Astrocyte of the cerebellum (primary cell): Measurements from ENCODE around the gene RIMBP3C.
"Not testable (repeated sequence)": the region's sequence is repeated elsewhere in the genome, so short reads cannot be mapped to it uniquely, and the experiment has no call there.

Source experiments
- DNase-seq: peaks from one replicate; pipeline ENCODE4 v3.0.0-alpha.2; 2011; ENCODE audit warnings: low read depth
- H3K4me3 ChIP-seq: 2 replicates; pipeline ENCODE4 v1.5.1; 2011; ENCODE audit warnings: mild to moderate bottlenecking, low read depth, low read length, moderate library complexity
- in situ Hi-C: cut with HindIII; loops from 2 replicates; pipeline ENCODE4 v1.10.0; 2017; ENCODE audit warnings: low sequenced_read_pairs
- TF ChIP-seq, protein P1 (sequence below): IDR thresholded peaks from 2 replicates; pipeline ENCODE4 v1.5.1; 2012; ENCODE audit warnings: low read length, low read depth, moderate library complexity, mild to moderate bottlenecking; ENCODE audit errors: missing control alignments

RIMBP3C gene

DNA sequence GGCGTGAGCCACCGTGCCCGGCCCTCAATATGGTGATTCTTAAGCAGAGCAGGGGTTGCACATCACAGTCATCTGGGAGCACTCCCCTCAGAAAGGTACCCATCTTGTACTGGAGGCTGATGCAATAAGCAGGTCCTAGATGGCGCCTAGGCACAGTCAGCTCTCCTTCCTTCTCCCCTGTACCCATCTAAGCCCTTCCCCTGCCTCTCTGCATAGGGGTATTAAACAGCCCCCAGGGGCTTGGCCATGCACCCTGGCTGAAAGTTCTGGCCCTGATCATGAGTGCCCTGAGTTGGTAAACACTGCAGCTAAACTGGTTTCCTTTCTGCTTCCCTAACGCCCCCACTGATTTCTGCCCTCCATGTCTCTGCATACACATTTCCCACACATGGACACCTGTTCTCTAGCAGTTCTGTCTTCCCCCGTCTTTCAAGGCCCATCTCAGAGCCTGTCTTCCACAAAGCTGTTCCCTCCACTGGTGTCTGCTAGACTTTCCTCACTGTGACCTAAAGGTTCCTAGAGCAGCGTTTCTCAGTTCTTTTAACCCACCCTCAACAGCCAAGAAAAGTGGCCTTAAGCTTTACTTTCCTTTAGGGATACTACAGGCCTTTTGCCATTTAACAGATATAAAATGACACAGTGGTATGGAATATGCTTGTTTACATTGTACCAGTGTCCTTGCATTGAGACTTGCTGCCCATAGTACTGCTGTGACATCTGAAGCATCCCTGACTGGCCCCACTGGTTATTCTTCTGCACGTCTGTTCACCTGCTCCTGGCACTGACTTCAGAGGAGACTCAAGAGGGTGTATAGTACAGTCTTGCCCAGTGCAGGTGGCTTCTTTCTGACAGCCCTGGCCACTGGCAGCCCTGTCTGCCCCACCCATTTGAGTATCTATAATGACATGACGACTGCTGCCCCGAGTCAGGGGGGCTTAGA lies 31.8 kb upstream of the RIMBP3C start:
- TF ChIP-seq, protein P1, sequence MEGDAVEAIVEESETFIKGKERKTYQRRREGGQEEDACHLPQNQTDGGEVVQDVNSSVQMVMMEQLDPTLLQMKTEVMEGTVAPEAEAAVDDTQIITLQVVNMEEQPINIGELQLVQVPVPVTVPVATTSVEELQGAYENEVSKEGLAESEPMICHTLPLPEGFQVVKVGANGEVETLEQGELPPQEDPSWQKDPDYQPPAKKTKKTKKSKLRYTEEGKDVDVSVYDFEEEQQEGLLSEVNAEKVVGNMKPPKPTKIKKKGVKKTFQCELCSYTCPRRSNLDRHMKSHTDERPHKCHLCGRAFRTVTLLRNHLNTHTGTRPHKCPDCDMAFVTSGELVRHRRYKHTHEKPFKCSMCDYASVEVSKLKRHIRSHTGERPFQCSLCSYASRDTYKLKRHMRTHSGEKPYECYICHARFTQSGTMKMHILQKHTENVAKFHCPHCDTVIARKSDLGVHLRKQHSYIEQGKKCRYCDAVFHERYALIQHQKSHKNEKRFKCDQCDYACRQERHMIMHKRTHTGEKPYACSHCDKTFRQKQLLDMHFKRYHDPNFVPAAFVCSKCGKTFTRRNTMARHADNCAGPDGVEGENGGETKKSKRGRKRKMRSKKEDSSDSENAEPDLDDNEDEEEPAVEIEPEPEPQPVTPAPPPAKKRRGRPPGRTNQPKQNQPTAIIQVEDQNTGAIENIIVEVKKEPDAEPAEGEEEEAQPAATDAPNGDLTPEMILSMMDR = no peak
- in situ Hi-C loops = no loop called here
- H3K4me3 ChIP-seq = no peak overlapping the region

DNA sequence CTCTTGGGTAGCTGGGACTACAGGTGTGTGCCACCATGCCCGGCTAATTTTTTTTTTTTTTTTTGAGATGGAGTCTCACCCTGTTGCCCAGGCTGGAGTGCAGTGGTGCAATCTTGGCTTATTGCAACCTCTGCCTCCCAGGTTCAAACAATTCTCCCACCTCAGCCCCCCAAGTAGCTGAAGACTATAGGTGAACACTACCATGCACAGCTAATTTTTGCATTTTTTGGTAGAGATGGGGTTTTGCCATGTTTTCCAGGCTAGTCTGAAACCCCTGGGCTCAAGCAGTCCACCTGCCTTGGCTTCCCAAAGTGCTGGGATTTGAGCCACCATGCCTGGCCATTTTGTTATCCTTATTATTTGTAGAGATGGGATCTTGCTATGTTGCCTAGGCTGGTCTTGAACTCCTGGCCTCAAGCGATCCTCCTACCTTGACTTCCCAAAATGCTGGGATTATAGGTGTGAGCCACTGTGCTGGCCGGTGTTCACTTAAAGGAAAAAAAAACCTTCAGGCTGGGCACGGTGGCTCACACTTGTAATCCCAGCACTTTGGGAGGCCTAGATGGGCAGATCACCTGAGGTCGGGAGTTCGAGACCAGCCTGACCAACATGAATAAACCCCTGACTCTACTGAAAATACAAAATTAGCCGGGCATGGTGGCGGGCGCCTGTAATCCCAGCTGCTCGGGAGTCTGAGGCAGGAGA lies 29.9 kb upstream of the RIMBP3C start:
- in situ Hi-C loops, DNase-seq, H3K4me3 ChIP-seq: not testable (repeated sequence)

More for the DNA sequence above, 31.8 kb upstream of the RIMBP3C start:
- DNase-seq = no peak

DNA sequence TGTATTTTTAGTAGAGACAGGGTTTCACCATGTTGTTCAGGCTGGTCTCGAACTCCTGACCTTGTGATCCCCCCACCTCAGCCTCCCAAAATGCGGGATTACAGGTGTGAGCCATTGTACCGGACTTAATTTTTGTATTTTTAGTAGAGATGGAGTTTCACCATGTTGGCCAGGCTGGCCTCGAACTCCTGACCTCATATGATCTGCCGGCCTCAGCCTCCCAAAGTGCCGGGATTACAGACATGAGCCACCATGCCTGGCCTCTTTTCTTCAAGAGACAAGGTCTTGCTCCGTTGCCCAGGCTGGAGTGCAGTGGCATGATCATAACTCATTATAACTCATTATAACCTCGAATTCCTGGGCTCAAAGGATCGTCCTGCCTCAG lies 29.4 kb upstream of the RIMBP3C start:
- DNase-seq, H3K4me3 ChIP-seq, in situ Hi-C loops: not testable (repeated sequence)

DNA sequence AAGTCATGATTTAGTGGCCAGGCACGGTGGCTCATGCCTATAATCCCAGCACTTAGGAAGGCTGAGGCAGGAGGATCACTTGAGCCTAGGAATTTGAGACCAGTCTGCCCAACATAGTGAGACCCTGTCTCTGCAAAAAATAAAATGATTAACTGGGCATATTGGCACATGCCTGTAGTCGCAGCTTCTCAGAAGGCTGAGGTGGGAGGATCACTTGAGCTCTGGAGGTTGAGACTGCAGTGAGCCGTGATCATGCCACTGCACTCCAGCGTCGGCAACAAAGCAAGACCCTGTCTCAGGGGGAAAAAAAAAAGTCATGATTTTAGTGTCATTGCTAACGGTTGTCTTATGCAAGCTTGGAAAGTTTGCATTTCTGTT lies 28.2 kb upstream of the RIMBP3C start:
- TF ChIP-seq, protein P1 = no peak
- in situ Hi-C loops = no loop called here
- H3K4me3 ChIP-seq = no peak overlapping the region
- DNase-seq = no peak

DNA sequence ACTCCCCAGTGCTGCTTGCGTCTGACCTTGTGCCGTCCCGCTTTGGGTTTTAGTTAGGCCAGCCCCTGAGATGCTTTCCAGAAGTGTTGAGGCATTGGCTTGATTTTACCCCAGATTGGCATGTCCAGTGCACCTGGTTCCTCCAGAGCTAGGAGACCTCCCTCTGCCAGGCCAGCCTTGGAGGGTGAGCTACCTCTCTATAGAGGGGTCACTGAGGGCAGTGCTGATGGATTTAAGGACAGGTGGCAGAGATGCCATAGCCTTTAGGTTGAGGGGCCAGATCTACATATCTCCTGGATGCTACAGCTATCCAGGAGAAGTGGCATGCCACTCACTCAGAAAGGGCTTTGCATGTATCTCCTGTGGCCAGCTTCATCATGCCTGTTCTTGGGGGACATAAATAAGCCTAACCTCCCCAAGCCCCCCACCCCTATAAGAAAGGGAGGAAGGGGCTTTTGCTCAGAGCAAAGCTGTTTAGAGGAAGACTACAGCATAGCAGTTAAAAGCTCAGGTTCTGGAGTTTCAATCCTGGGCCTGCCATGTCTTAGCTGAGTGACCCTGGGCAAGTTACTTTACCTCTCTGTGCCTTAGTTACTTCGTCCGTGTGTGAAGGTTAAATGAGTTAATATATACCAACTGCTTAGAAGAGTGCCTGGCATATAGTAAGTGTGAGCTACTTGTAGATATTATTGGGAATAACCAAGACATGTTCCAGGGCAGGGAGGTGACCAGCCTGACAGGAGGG lies 22.7 kb upstream of the RIMBP3C start:
- in situ Hi-C loops = no loop called here

DNA sequence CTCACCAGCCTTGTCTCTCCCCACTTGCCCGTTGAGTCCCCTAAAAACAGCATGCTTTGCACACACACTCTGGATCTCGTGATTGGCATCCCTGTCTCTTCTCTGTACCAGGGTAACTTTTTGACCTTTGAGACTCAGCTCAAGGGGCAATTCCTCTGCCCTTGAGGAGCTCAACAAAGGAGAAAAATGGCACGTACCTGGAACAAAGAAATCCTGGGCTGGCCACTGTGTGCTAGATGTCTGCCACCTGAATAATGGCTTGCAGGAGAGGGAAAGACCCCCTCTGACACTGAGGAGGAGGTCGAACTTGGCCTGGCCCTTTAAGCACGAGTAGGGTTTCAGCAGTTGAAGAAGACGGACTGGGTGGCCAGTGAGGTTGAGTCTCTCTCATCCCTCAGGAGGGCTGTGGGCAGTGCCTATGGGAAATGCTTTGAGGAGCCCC lies 22.1 kb upstream of the RIMBP3C start:
- in situ Hi-C loops = no loop called here
- no peak for DNase-seq
- H3K4me3 ChIP-seq = no peak overlapping the region
- TF ChIP-seq, protein P1 = no peak

More for the DNA sequence above, 22.7 kb upstream of the RIMBP3C start:
- no peak overlapping the region for H3K4me3 ChIP-seq
- no peak for DNase-seq
- TF ChIP-seq, protein P1 = no peak

DNA sequence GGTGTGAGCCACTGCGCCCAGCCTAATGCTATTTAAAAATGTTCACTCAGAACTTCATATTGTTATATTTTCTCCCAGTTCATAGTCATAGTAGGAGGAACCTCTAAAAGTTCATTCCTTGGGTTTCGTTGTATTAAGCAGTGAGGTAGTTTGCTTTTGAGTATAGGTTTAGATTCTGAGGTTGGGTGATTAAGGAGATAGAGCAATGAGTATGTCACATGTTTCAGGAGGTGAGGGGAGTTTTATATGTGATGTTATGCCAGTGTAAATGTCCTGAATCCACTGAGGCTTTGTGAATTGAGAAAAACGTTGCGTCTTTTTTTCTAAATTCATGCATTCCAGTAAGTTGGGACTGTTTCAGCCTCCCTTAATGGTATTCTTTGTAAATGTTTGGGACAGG lies 20.4 kb upstream of the RIMBP3C start:
- H3K4me3 ChIP-seq = no peak overlapping the region
- DNase-seq = no peak
- TF ChIP-seq, protein P1 = no peak
- in situ Hi-C loops = no loop called here
